GM23248 (cell line): ENCODE data around the gene KCP.

Experiments
- EZH2 ChIP-seq: fragments of 200-600 bp; sonication (generic); IDR thresholded peaks from 2 replicates; pipeline ENCODE4 v1.6.1; 2018; ENCODE audit warnings: antibody characterized with exemption, mild to moderate bottlenecking; ENCODE audit not compliant: insufficient read depth, poor library complexity, severe bottlenecking
- EZH2phosphoT487 ChIP-seq: fragments of 200-600 bp; sonication (generic); IDR thresholded peaks from 2 replicates; pipeline ENCODE4 v1.6.1; 2018; ENCODE audit warnings: antibody characterized with exemption, moderate library complexity, mild to moderate bottlenecking, low read depth; ENCODE audit not compliant: insufficient read depth

GRCh38 chr7:128879461-128879938 is 31.0 kb downstream of the KCP start:
- no peak for TF ChIP-seq EZH2
- no peak for TF ChIP-seq EZH2phosphoT487
